NCI-H524 treated with DMSO at 0.1 percent for 48 hours (cell line): ENCODE measurements around the gene MRAS.

Experiments used
- DNase-seq: peaks from one replicate; lab custom pipeline; 2025; lab: John Stamatoyannopoulos, UW

Gene MRAS

GRCh38 chr3:138347960-138348753 is at the start of gene MRAS:
TSS of gene MRAS (plus strand) at chr3:138348579. CDS start at chr3:138372884, 24,305 bp downstream.
- peak; percentile 17 for DNase-seq

- no peak for DNase-seq
Observed at GRCh38 chr3:138300647-138301046, 47.7 kb upstream of the MRAS start.

GRCh38 chr3:138303474-138303873 is 44.9 kb upstream of the MRAS start:
- no peak for DNase-seq

- no peak for DNase-seq
Observed at GRCh38 chr3:138307899-138308298, 40.5 kb upstream of the MRAS start.

GRCh38 chr3:138308783-138309182 is 39.6 kb upstream of the MRAS start:
- DNase-seq, result no peak

- no peak for DNase-seq
Observed at GRCh38 chr3:138310494-138310893, 37.9 kb upstream of the MRAS start.

GRCh38 chr3:138314751-138315150 is 33.6 kb upstream of the MRAS start:
- DNase-seq, result no peak

GRCh38 chr3:138317687-138318086 is 30.7 kb upstream of the MRAS start:
- DNase-seq, result no peak

- DNase-seq, result no peak
Observed at GRCh38 chr3:138323971-138324370, 24.4 kb upstream of the MRAS start.

GRCh38 chr3:138325990-138326389 is 22.4 kb upstream of the MRAS start:
- no peak for DNase-seq

- DNase-seq, result no peak
Observed at GRCh38 chr3:138326866-138327595, 21.3 kb upstream of the MRAS start.

- no peak for DNase-seq
Observed at GRCh38 chr3:138327831-138328230, 20.5 kb upstream of the MRAS start.

GRCh38 chr3:138328341-138328740 is 20.0 kb upstream of the MRAS start:
- peak; percentile 29 for DNase-seq

GRCh38 chr3:138329127-138329983 is 19.0 kb upstream of the MRAS start, which contains the start of gene NME9:
TSS of gene NME9 (minus strand) at chr3:138329851. CDS start at chr3:138329335, 516 bp downstream.
- DNase-seq, result peak; percentile 96

GRCh38 chr3:138329984-138330293 is 18.4 kb upstream of the MRAS start:
- no peak for DNase-seq

- DNase-seq, result no peak
Observed at GRCh38 chr3:138331143-138331894, 17.1 kb upstream of the MRAS start.

- DNase-seq, result no peak
Observed at GRCh38 chr3:138332472-138333073, 15.8 kb upstream of the MRAS start.

GRCh38 chr3:138334608-138335007 is 13.8 kb upstream of the MRAS start:
- DNase-seq, result no peak

GRCh38 chr3:138336454-138336999 is 11.9 kb upstream of the MRAS start:
- DNase-seq, result no peak

- DNase-seq, result no peak
Observed at GRCh38 chr3:138338244-138338643, 10.1 kb upstream of the MRAS start.

GRCh38 chr3:138338811-138339210 is 9.6 kb upstream of the MRAS start:
- DNase-seq, result peak; percentile 96
